Neuron (in vitro differentiated cells): Measurements from ENCODE around the gene UCK1.

Experiments
- H2AFZ ChIP-seq: one replicate; pipeline ENCODE4 v1.6.1; 2013; ENCODE audit warnings: low read depth, mild to moderate bottlenecking, inconsistent platforms, low read length, moderate library complexity
- H3K27me3 ChIP-seq: one replicate; pipeline ENCODE4 v1.6.1; 2013; ENCODE audit warnings: low read length; ENCODE audit not compliant: insufficient read depth
- H3K36me3 ChIP-seq: one replicate; pipeline ENCODE4 v1.6.1; 2013; ENCODE audit warnings: low read length; ENCODE audit not compliant: insufficient read depth
- H3K4me1 ChIP-seq: one replicate; pipeline ENCODE4 v1.6.1; 2013; ENCODE audit warnings: low read length; ENCODE audit not compliant: insufficient read depth
- H3K4me3 ChIP-seq: 2 replicates; pipeline ENCODE4 v1.5.1; 2013; ENCODE audit warnings: mild to moderate bottlenecking, low read length, moderate library complexity
- H3K9me3 ChIP-seq: one replicate; pipeline ENCODE4 v1.6.1; 2013; ENCODE audit warnings: low read length

The UCK1 gene

GRCh38 chr9:131511416-131511815 lies 19.6 kb downstream of the UCK1 start:
- H3K4me3 ChIP-seq, result no peak overlapping the region
- H3K9me3 ChIP-seq, result peaks cover 5% of the 10 kb centered on the region
- H3K4me1 ChIP-seq, result no peaks in the 10 kb centered on the region
- no peak overlapping the region for H2AFZ ChIP-seq
- peaks cover 83% of the 10 kb centered on the region for H3K36me3 ChIP-seq
- no peaks in the 10 kb centered on the region for H3K27me3 ChIP-seq

GRCh38 chr9:131505012-131505411 lies 26.1 kb downstream of the UCK1 start:
- H3K27me3 ChIP-seq, result no peaks in the 10 kb centered on the region
- peaks cover 5% of the 10 kb centered on the region for H3K4me1 ChIP-seq
- H3K36me3 ChIP-seq, result peaks cover 27% of the 10 kb centered on the region
- H3K9me3 ChIP-seq, result no peaks in the 10 kb centered on the region
- no peak overlapping the region for H2AFZ ChIP-seq
- H3K4me3 ChIP-seq, result no peak overlapping the region

- H3K4me3 ChIP-seq, result peak overlapping the region; percentile 78
- H3K9me3 ChIP-seq, result no peaks in the 10 kb centered on the region
- peaks cover 5% of the 10 kb centered on the region for H3K4me1 ChIP-seq
- H3K36me3 ChIP-seq, result peaks cover 28% of the 10 kb centered on the region
- H3K27me3 ChIP-seq, result no peaks in the 10 kb centered on the region
- H2AFZ ChIP-seq, result no peak overlapping the region
These were observed 27.2 kb downstream of the UCK1 start for GRCh38 chr9:131503626-131504465.

GRCh38 chr9:131502781-131503625 lies 28.1 kb downstream of the UCK1 start, which contains the start of gene POMT1:
POMT1 (plus strand) TSS chr9:131502918; CDS start chr9:131504219, 1,301 bp downstream.
- Histone ChIP-seq H3K27me3 (no peaks in the 10 kb centered on the region), H3K9me3 (no peaks in the 10 kb centered on the region), H3K36me3 (peaks cover 34% of the 10 kb centered on the region), H2AFZ (peak within 1 kb of the TSS; percentile 44), H3K4me3 (peak within 1 kb of the TSS; percentile 78), H3K4me1 (peaks cover 5% of the 10 kb centered on the region)

GRCh38 chr9:131500939-131501541 lies 30.0 kb downstream of the UCK1 start:
- H3K36me3 ChIP-seq, result peaks cover 40% of the 10 kb centered on the region
- H3K4me1 ChIP-seq, result peaks cover 5% of the 10 kb centered on the region
- no peaks in the 10 kb centered on the region for H3K9me3 ChIP-seq
- no peak overlapping the region for H2AFZ ChIP-seq
- H3K27me3 ChIP-seq, result no peaks in the 10 kb centered on the region
- H3K4me3 ChIP-seq, result no peak overlapping the region

GRCh38 chr9:131500377-131500776 lies 30.7 kb downstream of the UCK1 start:
- H2AFZ ChIP-seq, result no peak overlapping the region
- H3K9me3 ChIP-seq, result no peaks in the 10 kb centered on the region
- H3K36me3 ChIP-seq, result peaks cover 46% of the 10 kb centered on the region
- H3K4me3 ChIP-seq, result no peak overlapping the region
- no peaks in the 10 kb centered on the region for H3K27me3 ChIP-seq
- peaks cover 5% of the 10 kb centered on the region for H3K4me1 ChIP-seq

- H3K27me3 ChIP-seq, result no peaks in the 10 kb centered on the region
- H3K4me3 ChIP-seq, result no peak overlapping the region
- H2AFZ ChIP-seq, result no peak overlapping the region
- peaks cover 5% of the 10 kb centered on the region for H3K4me1 ChIP-seq
- H3K9me3 ChIP-seq, result no peaks in the 10 kb centered on the region
- H3K36me3 ChIP-seq, result peaks cover 57% of the 10 kb centered on the region
These were observed 31.8 kb downstream of the UCK1 start for GRCh38 chr9:131499254-131499767.

- H2AFZ ChIP-seq, result no peak overlapping the region
- H3K9me3 ChIP-seq, result no peaks in the 10 kb centered on the region
- no peaks in the 10 kb centered on the region for H3K27me3 ChIP-seq
- no peak overlapping the region for H3K4me3 ChIP-seq
- H3K36me3 ChIP-seq, result peaks cover 81% of the 10 kb centered on the region
- no peaks in the 10 kb centered on the region for H3K4me1 ChIP-seq
These were observed 34.1 kb downstream of the UCK1 start for GRCh38 chr9:131496844-131497405.

GRCh38 chr9:131495785-131496184 lies 35.3 kb downstream of the UCK1 start:
- no peaks in the 10 kb centered on the region for H3K4me1 ChIP-seq
- H3K4me3 ChIP-seq, result no peak overlapping the region
- no peaks in the 10 kb centered on the region for H3K9me3 ChIP-seq
- H2AFZ ChIP-seq, result no peak overlapping the region
- peaks cover 92% of the 10 kb centered on the region for H3K36me3 ChIP-seq
- no peaks in the 10 kb centered on the region for H3K27me3 ChIP-seq

GRCh38 chr9:131494296-131494870 lies 36.7 kb downstream of the UCK1 start:
- Histone ChIP-seq H3K27me3 (no peaks in the 10 kb centered on the region), H2AFZ (no peak overlapping the region), H3K9me3 (no peaks in the 10 kb centered on the region), H3K4me1 (no peaks in the 10 kb centered on the region), H3K4me3 (no peak overlapping the region), H3K36me3 (peaks cover 94% of the 10 kb centered on the region)

GRCh38 chr9:131492070-131492469 lies 39.0 kb downstream of the UCK1 start:
- Histone ChIP-seq H3K4me3 (no peak overlapping the region), H3K36me3 (peaks cover 99% of the 10 kb centered on the region)

GRCh38 chr9:131491001-131491710 lies 39.9 kb downstream of the UCK1 start:
- Histone ChIP-seq H3K36me3 (peaks cover 99% of the 10 kb centered on the region), H3K9me3 (no peaks in the 10 kb centered on the region), H3K27me3 (no peaks in the 10 kb centered on the region), H2AFZ (no peak overlapping the region), H3K4me3 (no peak overlapping the region), H3K4me1 (no peaks in the 10 kb centered on the region)

More at GRCh38 chr9:131492070-131492469, 39.0 kb downstream of the UCK1 start:
- Histone ChIP-seq H3K4me1 (no peaks in the 10 kb centered on the region), H3K27me3 (no peaks in the 10 kb centered on the region), H2AFZ (no peak overlapping the region), H3K9me3 (no peaks in the 10 kb centered on the region)
